HL-60/S4 treated with retinoic acid at 250 ng/mL for 4 days and 3 days (cell line): ENCODE data around the gene ZCCHC10.
"Not testable (repeated sequence)": the region's sequence is repeated elsewhere in the genome, so short reads cannot be mapped to it uniquely, and the experiment has no call there.

Source experiments
- in situ Hi-C: fragments of 300-500 bp; cut with MboI; formaldehyde crosslinking; loops from 2 replicates; pipeline ENCODE4 v1.7.0; 2022; ENCODE audit warnings: low sequenced_read_pairs

The ZCCHC10 gene

GRCh38 chr5:132979976-132980375, 46.4 kb downstream of the ZCCHC10 start:
- in situ Hi-C loops = no loop called here

- in situ Hi-C loops = no loop called here
Observed at GRCh38 chr5:132979367-132979940, 46.9 kb downstream of the ZCCHC10 start.

- in situ Hi-C loops = no loop called here
Observed at GRCh38 chr5:132976852-132977251, 49.5 kb downstream of the ZCCHC10 start.

GRCh38 chr5:132972436-132972828, 53.9 kb downstream of the ZCCHC10 start:
- in situ Hi-C loops = not testable (repeated sequence)

- in situ Hi-C loops = no loop called here
Observed at GRCh38 chr5:132971483-132972435, 54.6 kb downstream of the ZCCHC10 start.

GRCh38 chr5:132965120-132965519, 61.2 kb downstream of the ZCCHC10 start:
- in situ Hi-C loops = no loop called here

- in situ Hi-C loops = no loop called here
Observed at GRCh38 chr5:132963171-132964104, 62.9 kb downstream of the ZCCHC10 start, which contains the start of gene AFF4. Gene AFF4 (minus strand): TSS chr5:132963634. CDS start chr5:132937189, 26,445 bp downstream.

- in situ Hi-C loops = no loop called here
Observed at GRCh38 chr5:132962429-132963021, 63.8 kb downstream of the ZCCHC10 start.

GRCh38 chr5:132961887-132962286, 64.5 kb downstream of the ZCCHC10 start:
- in situ Hi-C loops = no loop called here

- in situ Hi-C loops = not testable (repeated sequence)
Observed at GRCh38 chr5:132961123-132961815, 65.1 kb downstream of the ZCCHC10 start.

GRCh38 chr5:132956166-132956799, 70.1 kb downstream of the ZCCHC10 start:
- in situ Hi-C loops = not testable (repeated sequence)

GRCh38 chr5:132953710-132954109, 72.6 kb downstream of the ZCCHC10 start:
- in situ Hi-C loops = no loop called here

- in situ Hi-C loops = no loop called here
Observed at GRCh38 chr5:132952829-132953228, 73.5 kb downstream of the ZCCHC10 start.

- in situ Hi-C loops = no loop called here
Observed at GRCh38 chr5:132951897-132952296, 74.5 kb downstream of the ZCCHC10 start.

- in situ Hi-C loops = no loop called here
Observed at GRCh38 chr5:132949136-132949535, 77.2 kb downstream of the ZCCHC10 start.

GRCh38 chr5:132947671-132948070, 78.7 kb downstream of the ZCCHC10 start:
- in situ Hi-C loops = no loop called here
